ENCODE data around the gene PM20D1.

- TF ChIP-seq, protein P1, sequence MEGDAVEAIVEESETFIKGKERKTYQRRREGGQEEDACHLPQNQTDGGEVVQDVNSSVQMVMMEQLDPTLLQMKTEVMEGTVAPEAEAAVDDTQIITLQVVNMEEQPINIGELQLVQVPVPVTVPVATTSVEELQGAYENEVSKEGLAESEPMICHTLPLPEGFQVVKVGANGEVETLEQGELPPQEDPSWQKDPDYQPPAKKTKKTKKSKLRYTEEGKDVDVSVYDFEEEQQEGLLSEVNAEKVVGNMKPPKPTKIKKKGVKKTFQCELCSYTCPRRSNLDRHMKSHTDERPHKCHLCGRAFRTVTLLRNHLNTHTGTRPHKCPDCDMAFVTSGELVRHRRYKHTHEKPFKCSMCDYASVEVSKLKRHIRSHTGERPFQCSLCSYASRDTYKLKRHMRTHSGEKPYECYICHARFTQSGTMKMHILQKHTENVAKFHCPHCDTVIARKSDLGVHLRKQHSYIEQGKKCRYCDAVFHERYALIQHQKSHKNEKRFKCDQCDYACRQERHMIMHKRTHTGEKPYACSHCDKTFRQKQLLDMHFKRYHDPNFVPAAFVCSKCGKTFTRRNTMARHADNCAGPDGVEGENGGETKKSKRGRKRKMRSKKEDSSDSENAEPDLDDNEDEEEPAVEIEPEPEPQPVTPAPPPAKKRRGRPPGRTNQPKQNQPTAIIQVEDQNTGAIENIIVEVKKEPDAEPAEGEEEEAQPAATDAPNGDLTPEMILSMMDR (IDR thresholded peaks at IDR 0.05), result no peak
- no peak for TF ChIP-seq ZFX (IDR thresholded peaks at IDR 0.05; ENCODE audit: borderline replicate concordance)
These were observed 28.1 kb upstream of the PM20D1 start for GRCh38 chr1:205878026-205878425.

Measured in 22Rv1 (cell line).